GM19025 (cell line): ENCODE results near the gene PCDHB16.
"Not testable (repeated sequence)": the region's sequence is repeated elsewhere in the genome, so short reads cannot be mapped to it uniquely, and the experiment has no call there.

ENCODE experiments used
- ATAC-seq: cut with Tn5 transposase; IDR thresholded peaks from one replicate; pipeline ENCODE4 v1.9.1; 2021; ENCODE audit warnings: mild to moderate bottlenecking, low read depth, moderate library complexity; ENCODE audit not compliant: unreplicated experiment

Gene PCDHB16

DNA sequence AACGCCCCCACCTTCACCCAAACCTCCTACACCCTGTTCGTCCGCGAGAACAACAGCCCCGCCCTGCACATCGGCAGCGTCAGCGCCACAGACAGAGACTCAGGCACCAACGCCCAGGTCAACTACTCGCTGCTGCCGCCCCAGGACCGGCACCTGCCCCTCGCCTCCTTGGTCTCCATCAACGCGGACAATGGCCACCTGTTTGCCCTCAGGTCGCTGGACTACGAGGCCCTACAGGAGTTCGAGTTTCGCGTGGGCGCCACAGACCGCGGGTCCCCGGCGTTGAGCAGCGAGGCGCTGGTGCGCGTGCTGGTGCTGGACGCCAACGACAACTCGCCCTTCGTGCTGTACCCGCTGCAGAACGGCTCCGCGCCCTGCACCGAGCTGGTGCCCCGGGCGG is 42.7 kb downstream of the PCDHB16 start:
- ATAC-seq = not testable (repeated sequence)

DNA sequence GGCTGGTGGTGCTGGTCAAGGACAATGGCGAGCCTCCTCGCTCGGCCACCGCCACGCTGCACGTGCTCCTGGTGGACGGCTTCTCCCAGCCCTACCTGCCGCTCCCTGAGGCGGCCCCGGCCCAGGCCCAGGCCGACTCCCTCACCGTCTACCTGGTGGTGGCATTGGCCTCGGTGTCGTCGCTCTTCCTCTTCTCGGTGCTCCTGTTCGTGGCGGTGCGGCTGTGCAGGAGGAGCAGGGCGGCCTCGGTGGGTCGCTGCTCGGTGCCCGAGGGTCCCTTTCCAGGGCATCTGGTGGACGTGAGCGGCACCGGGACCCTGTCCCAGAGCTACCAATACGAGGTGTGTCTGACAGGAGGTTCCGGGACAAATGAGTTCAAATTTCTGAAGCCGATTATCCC is 43.2 kb downstream of the PCDHB16 start:
- not testable (repeated sequence) for ATAC-seq

DNA sequence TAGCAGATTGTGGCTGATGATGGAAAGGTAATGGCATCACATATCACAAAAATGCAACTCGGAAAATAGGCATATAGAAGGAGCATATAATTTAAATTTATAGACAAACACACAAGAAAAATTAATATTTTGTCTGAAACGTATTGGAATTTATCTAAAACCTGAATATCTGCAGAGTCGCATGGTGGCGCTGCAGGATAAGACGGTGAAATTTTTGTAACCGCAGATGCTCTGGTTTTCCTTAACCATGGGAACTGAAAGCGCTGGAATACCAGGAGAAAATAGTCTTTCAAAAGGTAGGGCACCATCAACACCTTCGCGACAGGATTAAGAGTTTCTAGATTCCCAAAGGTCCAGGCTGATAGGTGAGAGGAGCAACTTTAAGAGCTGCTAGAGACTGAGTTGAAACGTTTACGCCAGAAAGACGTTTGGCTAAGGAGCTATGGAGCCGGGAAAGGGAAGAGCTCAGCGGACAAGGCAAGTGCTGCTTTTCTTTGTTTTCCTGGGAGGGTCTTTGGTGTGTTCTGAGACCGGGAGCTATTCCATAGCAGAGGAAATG is 52.0 kb downstream of the PCDHB16 start:
- ATAC-seq = no peak
